Body of pancreas (tissue), 4 donors: ENCODE results near the gene TCAIM. TPM values are rescaled to one million over a fixed set of nuclear protein-coding genes. Genes with fewer than 3 reads are reported as not detected.

Source experiments
- ATAC-seq: fragments of 150-250 bp; one replicate; pipeline ENCODE4 v1.9.1; 2016
- DNase-seq, 4 donors: peaks; one replicate each; pipeline ENCODE4 v3.0.0-alpha.2; 2019
- H3K27ac ChIP-seq, 4 donors: fragments of 200-600 bp; sonication (generic); 1 replicate in 3 of 4; 2 replicates in 1 of 4; pipeline versions ENCODE4 v1.5.1 to v1.6.1; 2016 to 2019; ENCODE audit warnings: mild to moderate bottlenecking in 1 of 4, mixed read lengths in 1 of 4, moderate library complexity in 1 of 4
- H3K27me3 ChIP-seq, 2 donors: fragments of 200-600 bp; sonication (generic); one replicate each; pipeline ENCODE4 v1.6.0; 2016; ENCODE audit warnings: mild to moderate bottlenecking in 1 of 2
- H3K36me3 ChIP-seq, 2 donors: fragments of 200-600 bp; sonication (generic); replicated peaks in 1 of 2; 2 replicates each; pipeline ENCODE4 v1.5.1; 2016; ENCODE audit warnings: low read depth in 2 of 2; ENCODE audit not compliant: insufficient read depth in 1 of 2
- H3K4me1 ChIP-seq: fragments of 200-600 bp; sonication (generic); one replicate; pipeline ENCODE4 v1.6.0; 2016
- H3K4me3 ChIP-seq, 2 donors: fragments of 200-600 bp; sonication (generic); 1 replicate in 1 of 2; 2 replicates in 1 of 2; pipeline ENCODE4 v1.5.1; 2016 to 2019
- H3K9me3 ChIP-seq, 3 donors: fragments of 200-600 bp; sonication (generic); 1 replicate in 2 of 3; 2 replicates in 1 of 3; pipeline ENCODE4 v1.5.1; 2016
- POLR2A ChIP-seq, 3 donors: fragments of 450-650 bp; IDR thresholded peaks; one replicate each; pipeline ENCODE4 v1.6.1; 2016; ENCODE audit warnings: antibody characterized with exemption in 3 of 3, mild to moderate bottlenecking in 2 of 3
- WGBS, 2 donors: methylation state at CpG; one replicate each; pipeline ENCODE4 v1.1.5; 2017; 5-methylcytosine and 5-hydroxymethylcytosine counted together
- intact Hi-C: fragments of 100-400 bp; cut with DNase I; formaldehyde crosslinking; loops from one replicate; pipeline ENCODE4 v1.15.1; 2023
- total RNA-seq, 2 donors: library from RNA; depleted of rRNA; stranded (reverse); fragments of >200 nt; gene quantifications; one replicate each; pipeline ENCODE4 v1.1.0, GENCODE V29; 2016
- TF ChIP-seq, protein P1 (sequence below), 7 experiments: fragments of 450-650 bp in 4 of 7; fragments of 200-600 bp in 3 of 7; sonication (generic) in 3 of 7; IDR thresholded peaks; one replicate each; pipeline ENCODE4 v1.5.1; 2016 to 2019; ENCODE audit warnings: antibody characterized with exemption in 7 of 7

The TCAIM gene
- total RNA-seq, 2 donors from 2014 or later: 14.8 to 15.6 TPM

DNA sequence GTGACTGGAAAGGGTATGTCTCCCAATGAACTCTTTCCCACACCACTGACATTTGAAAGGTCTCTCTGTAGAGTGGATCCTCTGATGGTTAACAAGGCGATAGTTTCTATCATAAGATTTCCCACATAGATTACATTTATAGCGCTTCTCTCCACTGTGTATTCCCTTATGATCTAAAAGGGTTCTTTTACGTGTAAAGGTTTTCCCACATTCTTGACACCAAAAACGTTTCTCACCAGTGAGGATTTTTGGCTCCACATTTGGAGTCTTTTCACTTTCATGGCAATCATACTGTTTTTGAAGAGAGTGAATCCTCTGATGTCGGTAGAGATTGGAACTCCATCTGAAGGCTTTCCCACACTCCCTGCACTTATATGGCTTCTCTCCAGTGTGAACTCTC, 108.4 kb downstream of the TCAIM start:
- Histone ChIP-seq H3K36me3 (peaks cover 0 to 33% of the 10 kb centered on the region in 2 donors), H3K27ac (no peak overlapping the region), H3K4me3 (no peak overlapping the region), H3K4me1 (no peaks in the 10 kb centered on the region), H3K27me3 (no peaks in the 10 kb centered on the region), H3K9me3 (no peaks in the 10 kb centered on the region)
- 96 to 97% methylated on average over 5 of the region's 5 CpGs for WGBS, 2 donors
- TF ChIP-seq POLR2A (IDR thresholded peaks at IDR 0.05): no peak
- TF ChIP-seq, protein P1, sequence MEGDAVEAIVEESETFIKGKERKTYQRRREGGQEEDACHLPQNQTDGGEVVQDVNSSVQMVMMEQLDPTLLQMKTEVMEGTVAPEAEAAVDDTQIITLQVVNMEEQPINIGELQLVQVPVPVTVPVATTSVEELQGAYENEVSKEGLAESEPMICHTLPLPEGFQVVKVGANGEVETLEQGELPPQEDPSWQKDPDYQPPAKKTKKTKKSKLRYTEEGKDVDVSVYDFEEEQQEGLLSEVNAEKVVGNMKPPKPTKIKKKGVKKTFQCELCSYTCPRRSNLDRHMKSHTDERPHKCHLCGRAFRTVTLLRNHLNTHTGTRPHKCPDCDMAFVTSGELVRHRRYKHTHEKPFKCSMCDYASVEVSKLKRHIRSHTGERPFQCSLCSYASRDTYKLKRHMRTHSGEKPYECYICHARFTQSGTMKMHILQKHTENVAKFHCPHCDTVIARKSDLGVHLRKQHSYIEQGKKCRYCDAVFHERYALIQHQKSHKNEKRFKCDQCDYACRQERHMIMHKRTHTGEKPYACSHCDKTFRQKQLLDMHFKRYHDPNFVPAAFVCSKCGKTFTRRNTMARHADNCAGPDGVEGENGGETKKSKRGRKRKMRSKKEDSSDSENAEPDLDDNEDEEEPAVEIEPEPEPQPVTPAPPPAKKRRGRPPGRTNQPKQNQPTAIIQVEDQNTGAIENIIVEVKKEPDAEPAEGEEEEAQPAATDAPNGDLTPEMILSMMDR (IDR thresholded peaks at IDR 0.05): no peak
- no peak for ATAC-seq
- no peak for DNase-seq
- intact Hi-C loops: no loop called here

DNA sequence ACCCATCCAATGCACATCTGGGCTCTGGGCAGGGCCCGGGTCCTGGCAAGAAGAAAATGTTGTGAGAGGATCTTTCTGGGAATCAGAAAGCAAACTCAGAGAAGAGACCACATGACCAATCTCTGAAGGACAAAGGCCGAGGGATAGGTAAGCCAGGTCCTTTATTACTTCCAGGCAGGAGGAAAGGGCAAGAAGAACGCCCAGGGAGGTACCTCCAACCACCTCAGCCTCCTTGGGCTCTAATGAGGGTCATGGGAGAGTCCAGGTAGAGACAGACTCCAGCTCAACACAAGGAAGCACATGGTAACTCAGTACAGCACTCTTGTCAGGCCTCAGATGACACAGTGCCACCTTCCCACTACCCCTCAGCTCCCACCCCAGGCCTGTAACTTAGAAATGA, 112.9 kb downstream of the TCAIM start:
- H3K9me3 ChIP-seq: no peaks in the 10 kb centered on the region
- H3K27me3 ChIP-seq: no peaks in the 10 kb centered on the region
- no peak for ATAC-seq
- H3K4me1 ChIP-seq: no peaks in the 10 kb centered on the region
- H3K36me3 ChIP-seq: peaks cover 0 to 35% of the 10 kb centered on the region in 2 donors
- H3K4me3 ChIP-seq: no peak overlapping the region
- no peak for TF ChIP-seq POLR2A (IDR thresholded peaks at IDR 0.05)
- TF ChIP-seq, protein P1 (IDR thresholded peaks at IDR 0.05): no peak
- WGBS, 2 donors: 87 to 96% methylated on average over 3 of the region's 3 CpGs
- no peak for DNase-seq
- H3K27ac ChIP-seq: no peak overlapping the region
- intact Hi-C loops: no loop called here

DNA sequence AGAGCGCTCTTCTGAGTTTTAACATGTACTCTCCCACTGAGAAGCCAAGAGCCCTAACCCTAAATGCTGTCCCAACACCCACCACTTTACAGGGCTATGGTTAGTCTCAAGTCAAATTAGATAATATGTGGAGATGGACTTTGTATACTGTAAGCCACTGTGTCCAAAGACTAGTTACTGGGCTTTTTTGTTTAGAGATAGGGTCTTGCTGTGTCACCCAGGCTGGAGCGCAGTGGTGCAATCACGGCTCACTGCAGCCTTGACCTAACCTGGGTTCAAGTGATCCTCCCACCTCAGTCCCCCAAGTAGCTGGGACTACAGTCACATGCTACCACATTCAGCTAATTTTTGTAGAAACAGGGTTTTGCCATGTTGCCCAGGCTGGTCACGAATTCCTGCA, 115.7 kb downstream of the TCAIM start:
- TF ChIP-seq, protein P1 (IDR thresholded peaks at IDR 0.05): no peak
- TF ChIP-seq POLR2A (IDR thresholded peaks at IDR 0.05): no peak
- no peak overlapping the region for H3K27ac ChIP-seq
- 89 to 94% methylated on average over 3 to 4 of the region's 4 CpGs for WGBS, 2 donors
- intact Hi-C loops: no loop called here
- no peaks in the 10 kb centered on the region for H3K9me3 ChIP-seq
- H3K27me3 ChIP-seq: no peaks in the 10 kb centered on the region
- peaks cover 0 to 23% of the 10 kb centered on the region in 2 donors for H3K36me3 ChIP-seq
- no peak overlapping the region for H3K4me3 ChIP-seq
- H3K4me1 ChIP-seq: no peaks in the 10 kb centered on the region
- DNase-seq: no peak
- ATAC-seq: no peak

- TF ChIP-seq, protein P1 (IDR thresholded peaks at IDR 0.05): no peak
- no peak for TF ChIP-seq POLR2A (IDR thresholded peaks at IDR 0.05)
- DNase-seq (no peak), ATAC-seq (no peak)
- Histone ChIP-seq H3K9me3 (peaks cover 0 to 7% (median 0%) of the 10 kb centered on the region in 3 donors), H3K4me3 (no peak overlapping the region), H3K27ac (no peak overlapping the region), H3K4me1 (no peaks in the 10 kb centered on the region), H3K36me3 (peaks cover 0 to 13% of the 10 kb centered on the region in 2 donors), H3K27me3 (no peaks in the 10 kb centered on the region)
- 94% methylated on average over 6 to 10 of the region's 10 CpGs for WGBS, 2 donors
- intact Hi-C loops: no loop called here
These were observed 116.8 kb downstream of the TCAIM start for GRCh38 chr3:44455318-44455717.

Other genes starting within 250 kb of the TCAIM start
- gene TOPAZ1, start 96.9 kb upstream of the TCAIM start, total RNA-seq: not detected
- 1 to 10 TPM; 4.9 to 7.8 TPM for gene ZNF445, start 138.9 kb downstream of the TCAIM start, total RNA-seq
- 1 to 10 TPM; 3.3 to 7.0 TPM for gene ZKSCAN7, start 216.4 kb downstream of the TCAIM start, total RNA-seq
- 1 to 10 TPM; 2.1 to 6.3 TPM for gene ZNF660, start 246.2 kb downstream of the TCAIM start, total RNA-seq